ENCODE measurements around the gene SSPN.

- TF ChIP-seq CEBPB (IDR thresholded peaks at IDR 0.05) (no peak), TAF1 (IDR thresholded peaks at IDR 0.05; ENCODE audit: low read depth) (no peak), REST (IDR thresholded peaks at IDR 0.05; ENCODE audit: low read depth) (no peak), TEAD4 (IDR thresholded peaks at IDR 0.05) (no peak), NFIC (IDR thresholded peaks at IDR 0.05) (no peak), RAD21 (IDR thresholded peaks at IDR 0.05; ENCODE audit: low read depth) (no peak), MAX (IDR thresholded peaks at IDR 0.05) (no peak), FOXM1 (IDR thresholded peaks at IDR 0.05; ENCODE audit: borderline replicate concordance, low read depth) (no peak), ZBTB7A (IDR thresholded peaks at IDR 0.05; ENCODE audit: low read depth) (no peak), EP300 (IDR thresholded peaks at IDR 0.05; ENCODE audit: borderline replicate concordance) (no peak), YY1 (IDR thresholded peaks at IDR 0.05; ENCODE audit: low read depth) (no peak), EGR1 (IDR thresholded peaks at IDR 0.05) (no peak), USF1 (IDR thresholded peaks at IDR 0.05) (no peak)
Observed at GRCh38 chr12:26231470-26231869, 36.1 kb downstream of the SSPN start.

Data from Ishikawa (cell line).